Neural cell (in vitro differentiated cells): ENCODE data around the gene LRMDA. TPM values are rescaled to one million over a fixed set of nuclear protein-coding genes. Genes with fewer than 3 reads are reported as not detected.

Experiments used
- H2AFZ ChIP-seq: fragments of 200-600, 300-800 bp; sonication (generic), shearing (Covaris generic); 2 replicates; pipeline ENCODE4 v1.6.0; 2014; ENCODE audit warnings: low read depth, mild to moderate bottlenecking, antibody characterized with exemption, low read length, moderate library complexity
- H3F3A ChIP-seq: fragments of 200-600 bp; shearing (Covaris generic); 2 replicates; pipeline ENCODE4 v1.6.1; 2016; ENCODE audit warnings: mild to moderate bottlenecking, moderate library complexity, mixed read lengths, antibody characterized with exemption, low read length; ENCODE audit not compliant: insufficient read depth, poor library complexity, severe bottlenecking
- H3K27ac ChIP-seq: fragments of 200-600, 300-800 bp; sonication (generic), shearing (Covaris generic); 2 replicates; pipeline ENCODE4 v1.5.1; 2014; ENCODE audit warnings: mild to moderate bottlenecking, low read length, moderate library complexity
- H3K27me3 ChIP-seq: fragments of 300-800, 200-600 bp; sonication (generic), shearing (Covaris generic); 2 replicates; pipeline ENCODE4 v1.6.0; 2014; ENCODE audit warnings: mild to moderate bottlenecking, low read depth, low read length, moderate library complexity; ENCODE audit not compliant: insufficient read depth
- H3K36me3 ChIP-seq: fragments of 300-800, 200-600 bp; sonication (generic), shearing (Covaris generic); 2 replicates; pipeline ENCODE4 v1.5.1; 2014; ENCODE audit warnings: mild to moderate bottlenecking, antibody characterized with exemption, low read length, moderate library complexity; ENCODE audit not compliant: insufficient read depth
- H3K4me2 ChIP-seq: fragments of 300-800, 200-600 bp; sonication (generic), shearing (Covaris generic); 2 replicates; pipeline ENCODE4 v1.6.0; 2014; ENCODE audit warnings: mild to moderate bottlenecking, low read length
- H3K4me3 ChIP-seq: fragments of 300-800, 200-600 bp; sonication (generic), shearing (Covaris generic); 2 replicates; pipeline ENCODE4 v1.5.1; 2014; ENCODE audit warnings: mild to moderate bottlenecking, low read length, moderate library complexity
- H3K79me2 ChIP-seq: fragments of 200-600 bp; shearing (Covaris generic); replicated peaks from 2 replicates; pipeline ENCODE4 v1.6.0; 2014; ENCODE audit warnings: mild to moderate bottlenecking, low read length, moderate library complexity; ENCODE audit not compliant: insufficient read depth
- H3K9ac ChIP-seq: fragments of 300-800, 200-600 bp; sonication (generic), shearing (Covaris generic); 2 replicates; pipeline ENCODE4 v1.6.1; 2016; ENCODE audit warnings: mild to moderate bottlenecking, low read length, mixed read lengths
- H3K9me2 ChIP-seq: fragments of 200-600 bp; shearing (Covaris generic); 2 replicates; pipeline ENCODE4 v1.6.1; 2016; ENCODE audit warnings: mild to moderate bottlenecking, low read length, mixed read lengths; ENCODE audit not compliant: insufficient read depth
- H3K9me3 ChIP-seq: fragments of 200-600, 300-800 bp; sonication (generic), shearing (Covaris generic); 2 replicates; pipeline ENCODE4 v1.6.1; 2016; ENCODE audit warnings: mild to moderate bottlenecking, mixed run types, low read length, moderate library complexity, mixed read lengths
- H4K20me1 ChIP-seq: fragments of 200-600 bp; shearing (Covaris generic); 2 replicates; pipeline ENCODE4 v1.6.1; 2016; ENCODE audit warnings: mild to moderate bottlenecking, mixed run types; ENCODE audit not compliant: insufficient read depth
- CTCF ChIP-seq: fragments of 450-650 bp; IDR thresholded peaks from 2 replicates; pipeline ENCODE4 v1.5.1; 2014; ENCODE audit warnings: antibody characterized with exemption, mild to moderate bottlenecking, moderate library complexity; ENCODE audit not compliant: poor library complexity, severe bottlenecking
- EP300 ChIP-seq: fragments of 450-650 bp; conservative IDR thresholded peaks from 2 replicates; pipeline ENCODE4 v1.6.1; 2014; ENCODE audit warnings: antibody characterized with exemption, mild to moderate bottlenecking, moderate library complexity; ENCODE audit not compliant: poor library complexity, severe bottlenecking
- EZH2 ChIP-seq: fragments of 200-600, 300-800 bp; shearing (Covaris generic), sonication (generic); IDR thresholded peaks from 2 replicates; pipeline ENCODE4 v1.6.1; 2014; ENCODE audit warnings: antibody characterized with exemption, low read length, borderline replicate concordance, mild to moderate bottlenecking; ENCODE audit not compliant: insufficient read depth, poor library complexity, severe bottlenecking
- MXI1 ChIP-seq: fragments of 450-650 bp; conservative IDR thresholded peaks from 2 replicates; pipeline ENCODE4 v1.6.1; 2014; ENCODE audit warnings: antibody characterized with exemption, mild to moderate bottlenecking; ENCODE audit not compliant: poor library complexity, severe bottlenecking
- POLR2AphosphoS5 ChIP-seq: IDR thresholded peaks from 2 replicates; pipeline ENCODE4 v1.6.1; 2012
- RAD21 ChIP-seq: fragments of 450-650 bp; conservative IDR thresholded peaks from 2 replicates; pipeline ENCODE4 v1.6.1; 2014; ENCODE audit warnings: antibody characterized with exemption, mild to moderate bottlenecking, moderate library complexity
- REST ChIP-seq: IDR thresholded peaks from 2 replicates; pipeline ENCODE4 v1.6.1; 2012; ENCODE audit warnings: borderline replicate concordance
- SMC3 ChIP-seq: fragments of 450-650 bp; conservative IDR thresholded peaks from 2 replicates; pipeline ENCODE4 v1.6.1; 2014; ENCODE audit warnings: antibody characterized with exemption, mild to moderate bottlenecking, moderate library complexity; ENCODE audit not compliant: poor library complexity
- TAF1 ChIP-seq: IDR thresholded peaks from 2 replicates; pipeline ENCODE4 v1.6.1; 2012; ENCODE audit warnings: low read depth
- polyA plus RNA-seq: library from polyadenylated mRNA; depleted of rRNA; stranded (reverse); fragments of >200 nt; gene quantifications from 2 replicates; pipeline ENCODE4 v1.2.3, GENCODE V29; 2014

The LRMDA gene
- polyA plus RNA-seq, 1 donor from 2014 or later = 5.6 TPM

GRCh38 chr10:76488602-76489001 is 1057.2 kb downstream of the LRMDA start:
- Histone ChIP-seq H3F3A (no peaks in the 10 kb centered on the region), H4K20me1 (no peaks in the 10 kb centered on the region), H3K9ac (no peak overlapping the region), H3K27ac (no peak overlapping the region), H3K4me3 (no peak overlapping the region), H2AFZ (no peak overlapping the region), H3K9me2 (no peaks in the 10 kb centered on the region), H3K79me2 (no peaks in the 10 kb centered on the region), H3K9me3 (peaks cover 6% of the 10 kb centered on the region), H3K27me3 (no peaks in the 10 kb centered on the region), H3K36me3 (no peaks in the 10 kb centered on the region), H3K4me2 (no peak overlapping the region)
- TF ChIP-seq RAD21 (no peak), EZH2 (no peak), CTCF (no peak), REST (no peak), TAF1 (no peak), SMC3 (no peak), POLR2AphosphoS5 (no peak)

- Histone ChIP-seq H3K9ac (no peak overlapping the region), H3K36me3 (no peaks in the 10 kb centered on the region), H4K20me1 (no peaks in the 10 kb centered on the region), H3K9me3 (peaks cover 6% of the 10 kb centered on the region), H3K27me3 (no peaks in the 10 kb centered on the region), H3K27ac (no peak overlapping the region), H3K4me2 (no peak overlapping the region), H2AFZ (no peak overlapping the region), H3K4me3 (no peak overlapping the region), H3K79me2 (no peaks in the 10 kb centered on the region), H3K9me2 (no peaks in the 10 kb centered on the region), H3F3A (no peaks in the 10 kb centered on the region)
- TF ChIP-seq EP300 (no peak), REST (no peak), MXI1 (no peak), TAF1 (no peak), EZH2 (no peak), POLR2AphosphoS5 (no peak), CTCF (no peak), SMC3 (no peak), RAD21 (no peak)
Measured at GRCh38 chr10:76491216-76491615, 1059.8 kb downstream of the LRMDA start.
